CD4-positive, alpha-beta T cell (primary cell): ENCODE results near the gene BPIFB6. TPM values are rescaled to one million over a fixed set of nuclear protein-coding genes. Genes with fewer than 3 reads are reported as not detected.

Experiments used
- ATAC-seq: fragments of 200-7000 bp; cut with Tn5 transposase; one replicate; pipeline ENCODE4 v1.10.0; 2022; ENCODE audit warnings: mild to moderate bottlenecking; ENCODE audit not compliant: poor library complexity
- CTCF ChIA-PET: fragments of 350-600 bp; sonication (Branson Sonifier 250); formaldehyde crosslinking; loops from one replicate; lab custom pipeline; 2021; ENCODE audit warnings: antibody characterized with exemption, inconsistent platforms; lab: Charles Lee
- POLR2A ChIA-PET: fragments of 350-600 bp; sonication (Branson Sonifier 250); formaldehyde crosslinking; loops from one replicate; lab custom pipeline; 2021; ENCODE audit warnings: antibody characterized with exemption, inconsistent platforms; lab: Charles Lee
- DNase-seq, 14 experiments: peaks; one replicate each; pipeline ENCODE4 v3.0.0-alpha.2; 2013 to 2020; ENCODE audit warnings: mixed read lengths in 2 of 14
- H3K27ac ChIP-seq, 2 donors: one replicate each; pipeline versions ENCODE4 v1.5.1 to v1.7.0; 2013; ENCODE audit warnings: low read length in 2 of 2, low read depth in 1 of 2, mild to moderate bottlenecking in 1 of 2
- H3K27me3 ChIP-seq, 2 experiments: 1 replicate in 1 of 2; 2 replicates in 1 of 2; pipeline versions ENCODE4 v1.6.1 to v1.7.0; 2013; ENCODE audit warnings: low read length in 2 of 2, control low read depth in 1 of 2, mild to moderate bottlenecking in 1 of 2, moderate library complexity in 1 of 2; ENCODE audit not compliant: insufficient read depth in 2 of 2, control insufficient read depth in 1 of 2
- H3K36me3 ChIP-seq: one replicate; pipeline ENCODE4 v1.6.1; 2013; ENCODE audit warnings: low read length, control low read depth; ENCODE audit not compliant: insufficient read depth
- H3K4me1 ChIP-seq: one replicate; pipeline ENCODE4 v1.6.1; 2013; ENCODE audit warnings: low read length, control low read depth; ENCODE audit not compliant: insufficient read depth
- H3K4me3 ChIP-seq: one replicate; pipeline ENCODE4 v1.5.1; 2013; ENCODE audit warnings: mild to moderate bottlenecking, low read length, moderate library complexity
- H3K9me3 ChIP-seq, 2 experiments: 1 replicate in 1 of 2; 2 replicates in 1 of 2; pipeline versions ENCODE4 v1.6.1 to v1.7.0; 2013; ENCODE audit warnings: low read length in 2 of 2, mild to moderate bottlenecking in 2 of 2, control low read depth in 1 of 2, moderate library complexity in 1 of 2; ENCODE audit not compliant: control insufficient read depth in 1 of 2, insufficient read depth in 1 of 2
- H3K27ac Mint-ChIP-seq: one replicate; pipeline ENCODE4 v1.8.0; 2020; ENCODE audit warnings: mixed read lengths
- H3K27me3 Mint-ChIP-seq: one replicate; pipeline ENCODE4 v1.8.0; 2021; ENCODE audit warnings: mixed read lengths
- H3K36me3 Mint-ChIP-seq: one replicate; pipeline ENCODE4 v1.8.0; 2021; ENCODE audit warnings: low read depth, mixed read lengths
- H3K4me1 Mint-ChIP-seq: one replicate; pipeline ENCODE4 v1.8.0; 2021; ENCODE audit warnings: low read depth, mixed read lengths
- H3K4me3 Mint-ChIP-seq: one replicate; pipeline ENCODE4 v1.8.0; 2020; ENCODE audit warnings: mild to moderate bottlenecking, mixed read lengths
- H3K9me3 Mint-ChIP-seq: one replicate; pipeline ENCODE4 v1.8.0; 2020; ENCODE audit warnings: mixed read lengths
- CTCF ChIP-seq: fragments of 200-600 bp; IDR thresholded peaks from one replicate; pipeline ENCODE4 v1.8.0; 2022; ENCODE audit warnings: antibody characterized with exemption, mild to moderate bottlenecking
- intact Hi-C, 2 experiments: fragments of 100-400 bp; cut with DNase I in 1 of 2; cut with micrococcal nuclease in 1 of 2; formaldehyde crosslinking; loops; one replicate each; pipeline versions ENCODE4 v1.15.1 to v1.9.0; 2023 to 2025; cut with DNase I, micrococcal nuclease
- total RNA-seq, 174 experiments: library from RNA in 2 of 174; stranded (reverse) in 2 of 174; gene quantifications; one replicate each; pipeline ENCODE4 v1.2.3 and lab custom pipeline; 2021 to 2026

Gene BPIFB6
- total RNA-seq, 2 experiments from 2014 or later, result not detected

DNA sequence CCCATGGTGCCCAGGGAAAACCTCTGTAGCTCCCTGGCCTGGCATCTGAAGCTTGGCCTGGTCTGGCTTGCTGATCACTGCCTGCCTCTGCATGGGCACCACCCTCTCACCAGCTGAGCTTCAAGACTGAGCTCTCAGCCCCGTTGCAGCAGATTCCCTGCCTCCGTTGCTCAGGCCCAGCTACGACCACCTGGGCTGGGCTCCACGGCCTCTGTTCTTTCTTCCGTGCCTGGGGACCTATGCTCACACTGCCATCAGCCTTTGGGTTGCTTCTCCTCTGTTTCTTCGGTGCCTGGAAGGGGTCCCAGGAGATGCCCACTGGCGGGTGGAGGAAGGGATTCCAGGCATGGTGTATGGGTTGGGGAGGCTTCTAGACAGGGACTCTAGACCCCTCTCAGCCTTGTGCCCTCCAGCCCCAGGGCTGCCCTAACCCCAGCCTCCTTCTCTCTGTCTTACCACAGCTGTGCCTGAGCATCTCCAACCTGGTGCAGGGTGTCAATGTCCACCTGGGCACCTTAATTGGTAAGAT, 14.8 kb upstream of the BPIFB6 start:
- peaks cover 0 to 10% of the 10 kb centered on the region in 2 experiments for H3K9me3 ChIP-seq
- POLR2A ChIA-PET, result no interaction called here
- Mint-ChIP-seq H3K27ac (no peak overlapping the region), H3K4me1 (peaks cover 14% of the 10 kb centered on the region), H3K9me3 (no peaks in the 10 kb centered on the region), H3K4me3 (no peak overlapping the region), H3K36me3 (no peaks in the 10 kb centered on the region), H3K27me3 (no peaks in the 10 kb centered on the region)
- H3K27ac ChIP-seq, result no peak overlapping the region
- intact Hi-C loops, result no loop called here
- H3K4me3 ChIP-seq, result no peak overlapping the region
- H3K27me3 ChIP-seq, result no peaks in the 10 kb centered on the region
- no peak for TF ChIP-seq CTCF
- H3K4me1 ChIP-seq, result peaks cover 6% of the 10 kb centered on the region
- ATAC-seq (no peak), DNase-seq (no peak)
- no peaks in the 10 kb centered on the region for H3K36me3 ChIP-seq
- CTCF ChIA-PET, result no interaction called here

DNA sequence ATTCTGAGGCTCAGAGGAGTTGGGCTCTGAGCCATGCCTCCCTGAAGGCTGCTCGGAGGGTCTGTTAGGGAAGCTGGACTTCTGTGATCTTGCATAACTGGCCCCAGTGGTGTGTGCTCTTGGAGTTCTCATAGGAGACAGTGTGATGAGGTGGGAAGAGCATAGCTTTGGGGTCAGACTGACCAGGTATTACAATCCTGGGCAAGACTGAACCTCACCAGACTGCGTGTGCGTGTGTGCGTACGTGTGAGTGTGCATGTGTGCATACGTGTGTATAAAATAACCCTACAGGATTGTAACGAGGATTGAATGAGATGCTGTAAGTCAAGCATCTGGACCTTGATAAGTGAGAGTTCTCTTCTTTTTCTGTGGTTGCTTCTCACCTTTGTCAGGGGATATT, 13.9 kb upstream of the BPIFB6 start:
- Mint-ChIP-seq H3K27ac (no peak overlapping the region), H3K36me3 (no peaks in the 10 kb centered on the region), H3K9me3 (no peaks in the 10 kb centered on the region), H3K4me3 (no peak overlapping the region), H3K4me1 (peaks cover 14% of the 10 kb centered on the region), H3K27me3 (no peaks in the 10 kb centered on the region)
- Histone ChIP-seq H3K36me3 (no peaks in the 10 kb centered on the region), H3K27me3 (no peaks in the 10 kb centered on the region), H3K4me1 (peaks cover 6% of the 10 kb centered on the region), H3K9me3 (peaks cover 0 to 10% of the 10 kb centered on the region in 2 experiments), H3K27ac (no peak overlapping the region), H3K4me3 (no peak overlapping the region)
- DNase-seq (no peak), ATAC-seq (no peak)
- ChIA-PET CTCF (no interaction called here), POLR2A (no interaction called here)
- TF ChIP-seq CTCF, result no peak
- intact Hi-C loops, result no loop called here

DNA sequence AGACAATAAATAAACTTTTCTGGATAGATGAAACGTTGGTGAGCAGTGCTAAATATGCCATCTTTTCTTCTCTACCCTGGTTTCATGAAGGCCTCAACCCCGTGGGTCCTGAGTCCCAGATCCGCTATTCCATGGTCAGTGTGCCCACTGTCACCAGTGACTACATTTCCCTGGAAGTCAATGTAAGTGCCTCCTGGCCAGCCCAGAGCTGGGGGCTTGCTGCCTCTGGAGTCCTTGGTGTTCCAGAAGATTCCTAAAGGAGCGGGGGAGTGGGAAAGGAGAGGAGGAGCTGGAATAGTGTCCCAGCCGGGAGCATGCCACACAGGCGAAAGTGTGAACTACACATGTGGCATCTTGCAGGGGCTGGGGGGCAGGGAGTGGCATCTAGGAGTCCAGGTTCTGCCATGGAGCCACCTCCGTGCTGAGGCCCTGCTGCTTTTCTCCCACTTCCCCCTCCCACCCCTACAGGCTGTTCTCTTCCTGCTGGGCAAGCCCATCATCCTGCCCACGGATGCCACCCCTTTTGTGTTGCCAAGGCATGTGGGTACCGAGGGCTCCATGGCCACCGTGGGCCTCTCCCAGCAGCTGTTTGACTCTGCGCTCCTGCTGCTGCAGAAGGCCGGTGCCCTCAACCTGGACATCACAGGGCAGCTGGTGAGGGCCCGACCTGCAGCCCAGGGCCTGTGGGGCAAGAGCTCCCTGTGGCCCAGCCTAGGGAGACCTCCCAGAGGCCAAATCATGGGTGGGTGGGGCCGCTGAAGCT, 13.1 kb upstream of the BPIFB6 start:
- Histone ChIP-seq H3K36me3 (no peaks in the 10 kb centered on the region), H3K4me3 (no peak overlapping the region), H3K27me3 (no peaks in the 10 kb centered on the region), H3K27ac (no peak overlapping the region), H3K4me1 (peaks cover 6% of the 10 kb centered on the region), H3K9me3 (peaks cover 0 to 10% of the 10 kb centered on the region in 2 experiments)
- DNase-seq (no peak), ATAC-seq (no peak)
- Mint-ChIP-seq H3K36me3 (no peaks in the 10 kb centered on the region), H3K27me3 (no peaks in the 10 kb centered on the region), H3K4me3 (no peak overlapping the region), H3K9me3 (no peaks in the 10 kb centered on the region), H3K4me1 (peaks cover 14% of the 10 kb centered on the region), H3K27ac (no peak overlapping the region)
- TF ChIP-seq CTCF, result no peak
- ChIA-PET POLR2A (no interaction called here), CTCF (no interaction called here)
- intact Hi-C loops, result no loop called here
